GM19372 (cell line): ENCODE data around the gene P2RY13.

Source experiments
- ATAC-seq: cut with Tn5 transposase; IDR thresholded peaks from one replicate; pipeline ENCODE4 v1.9.1; 2021; ENCODE audit warnings: mild to moderate bottlenecking, low read depth, moderate library complexity; ENCODE audit not compliant: unreplicated experiment

Gene P2RY13

GRCh38 chr3:151329363-151329762 is at the start of gene P2RY13:
TSS of gene P2RY13 (minus strand) at chr3:151329549. CDS start at chr3:151329528, 21 bp downstream.
- no peak for ATAC-seq

- peak; percentile 42 for ATAC-seq
Measured at GRCh38 chr3:151377768-151378385, 48.5 kb upstream of the P2RY13 start.

- no peak for ATAC-seq
Measured at GRCh38 chr3:151372063-151372820, 42.9 kb upstream of the P2RY13 start.

GRCh38 chr3:151371526-151371925 is 42.2 kb upstream of the P2RY13 start:
- ATAC-seq: no peak

- no peak for ATAC-seq
Measured at GRCh38 chr3:151367448-151367847, 38.1 kb upstream of the P2RY13 start.

GRCh38 chr3:151366993-151367392 is 37.6 kb upstream of the P2RY13 start:
- no peak for ATAC-seq

GRCh38 chr3:151362751-151363174 is 33.4 kb upstream of the P2RY13 start:
- no peak for ATAC-seq

- no peak for ATAC-seq
Measured at GRCh38 chr3:151357463-151357850, 28.1 kb upstream of the P2RY13 start.

GRCh38 chr3:151356794-151357462 is 27.6 kb upstream of the P2RY13 start:
- no peak for ATAC-seq

GRCh38 chr3:151351648-151352047 is 22.3 kb upstream of the P2RY13 start:
- ATAC-seq: no peak

- peak; percentile 82 for ATAC-seq
Measured at GRCh38 chr3:151351219-151351618, 21.9 kb upstream of the P2RY13 start.

GRCh38 chr3:151350656-151351055 is 21.3 kb upstream of the P2RY13 start:
- no peak for ATAC-seq

GRCh38 chr3:151347432-151347831 is 18.1 kb upstream of the P2RY13 start:
- no peak for ATAC-seq

GRCh38 chr3:151346292-151346691 is 16.9 kb upstream of the P2RY13 start:
- no peak for ATAC-seq

- ATAC-seq: no peak
Measured at GRCh38 chr3:151345859-151346258, 16.5 kb upstream of the P2RY13 start.

- no peak for ATAC-seq
Measured at GRCh38 chr3:151331696-151332095, 2.3 kb upstream of the P2RY13 start.

GRCh38 chr3:151330899-151331298 is 1.6 kb upstream of the P2RY13 start:
- ATAC-seq: no peak

- no peak for ATAC-seq
Measured at GRCh38 chr3:151330379-151330778, 1.0 kb upstream of the P2RY13 start.

GRCh38 chr3:151328298-151328995 is 902 bp downstream of the P2RY13 start:
- ATAC-seq: no peak

GRCh38 chr3:151327571-151328198 is 1.7 kb downstream of the P2RY13 start:
- no peak for ATAC-seq
